Activated CD8-positive, alpha-beta memory T cell treated with anti-CD3 and anti-CD28 coated beads for 4 hours (primary cell): Measurements from ENCODE around the gene LRRC55.

Experiments used
- DNase-seq, 2 donors: peaks; one replicate each; pipeline ENCODE4 v3.0.0-alpha.2; 2020; ENCODE audit warnings: low read depth in 2 of 2

LRRC55 gene

DNA sequence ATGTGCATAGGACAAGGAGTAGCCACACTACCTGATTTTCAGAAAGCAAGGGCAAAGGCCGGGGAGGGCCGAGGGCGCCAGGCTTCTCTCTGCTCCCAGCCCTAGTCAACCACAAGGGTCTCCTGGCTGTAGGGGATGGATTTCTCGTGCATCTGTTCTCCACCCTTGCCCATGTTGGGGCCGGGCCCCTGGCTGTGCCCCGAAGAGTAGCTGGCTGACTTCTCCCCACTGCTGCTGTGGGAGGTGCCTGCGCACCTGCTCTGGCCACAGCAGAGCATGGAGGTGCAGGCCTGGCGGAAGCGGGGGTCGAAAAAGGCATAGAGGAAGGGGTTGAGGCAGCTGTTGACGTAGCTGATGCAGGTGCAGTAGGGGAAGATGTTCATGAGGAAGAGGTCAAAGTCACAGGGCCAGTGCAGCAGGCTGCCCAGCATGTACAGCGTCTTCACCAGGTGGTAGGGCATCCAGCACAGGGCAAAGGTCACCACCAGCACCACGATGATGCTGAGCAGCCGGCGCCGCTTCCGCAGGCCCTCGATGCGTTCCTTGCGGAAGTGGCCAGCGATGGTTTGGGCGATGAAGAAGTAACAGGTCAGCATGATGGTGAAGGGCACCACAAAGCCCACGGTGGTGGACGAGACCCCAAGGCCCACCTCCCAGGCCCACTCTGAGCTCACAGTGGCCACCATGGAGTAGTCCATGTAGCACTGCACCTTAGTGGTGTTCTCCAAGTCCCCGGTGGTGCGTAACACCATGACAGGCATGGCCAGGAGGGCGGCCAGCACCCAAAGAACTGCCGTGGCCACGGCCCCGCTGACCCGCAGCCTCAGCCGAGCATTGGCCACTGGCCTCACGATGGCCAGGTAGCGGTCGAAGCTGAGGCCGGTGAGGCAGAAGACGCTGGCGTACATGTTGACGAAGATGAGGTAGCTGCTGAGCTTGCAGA is 54.3 kb downstream of the LRRC55 start:
- no peak for DNase-seq

DNA sequence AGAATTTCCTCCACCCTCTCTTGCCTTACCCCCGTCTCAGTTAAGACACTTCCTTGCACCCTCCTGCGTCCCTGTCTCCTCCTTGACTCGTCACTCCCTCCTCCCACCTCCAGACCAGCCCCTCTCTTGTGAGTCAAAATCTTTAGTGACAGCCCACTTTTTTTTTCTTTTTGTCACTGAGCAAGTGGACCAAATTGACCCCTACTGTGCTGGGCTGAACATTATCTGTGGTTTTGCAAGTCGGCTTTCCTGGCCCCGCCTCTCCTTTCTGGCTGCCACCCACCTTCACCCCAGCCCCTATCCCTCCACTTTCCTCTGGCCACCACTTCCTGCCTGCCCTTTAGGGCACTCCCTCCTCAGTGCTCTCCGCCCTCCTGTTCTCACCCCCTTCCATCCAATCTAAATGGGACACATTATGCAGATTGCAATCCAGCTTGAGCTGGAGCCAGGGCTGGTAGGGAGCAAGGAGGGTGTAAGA is 55.5 kb downstream of the LRRC55 start, which contains the start of gene APLNR:
TSS of gene APLNR (minus strand) at position 47 of the 478 bp plus-strand sequence. CDS start 246 bp downstream, outside the sequence.
- DNase-seq: no peak

DNA sequence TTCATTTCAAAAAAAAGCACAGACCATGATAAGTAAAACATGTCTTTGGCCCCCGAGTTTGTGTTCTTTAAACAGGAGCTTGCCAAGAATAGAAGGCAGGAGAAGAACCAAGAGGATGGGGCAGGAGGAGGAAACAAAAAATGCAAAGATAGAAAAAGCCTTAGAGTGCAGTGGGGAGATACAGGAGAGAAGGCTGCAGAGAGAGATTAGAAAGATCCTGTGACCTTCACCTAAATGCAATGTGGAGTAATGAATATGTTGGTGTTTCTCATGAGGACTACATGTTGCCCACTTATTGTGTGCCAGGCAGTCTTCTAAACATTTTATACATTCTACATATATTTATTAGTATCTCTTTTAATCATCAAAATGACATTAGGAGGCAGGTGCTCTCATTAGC is 57.6 kb downstream of the LRRC55 start:
- DNase-seq: no peak

DNA sequence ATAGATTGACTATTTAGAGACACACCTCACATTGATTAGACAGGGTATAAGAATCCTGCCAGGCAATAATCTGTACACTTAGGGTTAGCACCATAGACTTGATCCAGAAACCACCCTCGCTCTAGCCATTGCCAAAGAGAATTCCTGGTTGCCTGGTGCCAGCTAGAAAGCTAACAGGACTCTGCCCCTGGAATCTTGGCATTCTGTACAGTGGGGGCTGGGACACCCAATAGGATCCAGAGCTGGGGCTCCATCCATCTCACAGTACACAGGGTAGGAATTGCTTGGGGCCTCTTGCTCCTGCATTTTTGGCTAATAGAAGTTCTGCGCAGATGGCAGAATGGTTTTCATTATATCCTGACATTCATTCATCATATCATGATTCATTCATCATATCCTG is 58.3 kb downstream of the LRRC55 start:
- no peak for DNase-seq

DNA sequence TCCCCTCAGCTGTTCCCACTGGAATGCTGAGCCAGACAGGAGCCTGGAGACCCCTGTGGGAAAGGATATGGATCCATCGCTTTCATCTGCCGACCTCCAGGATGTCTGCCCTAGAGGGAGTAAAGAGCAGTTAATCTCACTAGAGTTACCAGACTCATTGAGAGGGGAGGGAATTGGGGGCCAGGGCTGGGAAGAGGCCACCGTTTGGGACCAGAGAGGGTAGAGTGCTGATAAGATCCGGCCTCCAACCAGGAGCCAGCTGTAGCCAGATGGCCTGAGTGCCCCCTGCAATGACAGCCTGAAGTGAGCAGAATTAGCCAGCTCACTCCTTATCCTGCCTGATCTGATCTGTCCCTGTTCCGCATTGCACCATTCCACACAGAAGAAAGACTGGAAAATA is 59.0 kb downstream of the LRRC55 start:
- no peak for DNase-seq
